ENCODE results near the gene PSMC3IP. TPM values are rescaled to one million over a fixed set of nuclear protein-coding genes. Genes with fewer than 3 reads are reported as not detected.

PSMC3IP gene
- total RNA-seq, 1 experiment from 2014 or later: 37.4 TPM

DNA sequence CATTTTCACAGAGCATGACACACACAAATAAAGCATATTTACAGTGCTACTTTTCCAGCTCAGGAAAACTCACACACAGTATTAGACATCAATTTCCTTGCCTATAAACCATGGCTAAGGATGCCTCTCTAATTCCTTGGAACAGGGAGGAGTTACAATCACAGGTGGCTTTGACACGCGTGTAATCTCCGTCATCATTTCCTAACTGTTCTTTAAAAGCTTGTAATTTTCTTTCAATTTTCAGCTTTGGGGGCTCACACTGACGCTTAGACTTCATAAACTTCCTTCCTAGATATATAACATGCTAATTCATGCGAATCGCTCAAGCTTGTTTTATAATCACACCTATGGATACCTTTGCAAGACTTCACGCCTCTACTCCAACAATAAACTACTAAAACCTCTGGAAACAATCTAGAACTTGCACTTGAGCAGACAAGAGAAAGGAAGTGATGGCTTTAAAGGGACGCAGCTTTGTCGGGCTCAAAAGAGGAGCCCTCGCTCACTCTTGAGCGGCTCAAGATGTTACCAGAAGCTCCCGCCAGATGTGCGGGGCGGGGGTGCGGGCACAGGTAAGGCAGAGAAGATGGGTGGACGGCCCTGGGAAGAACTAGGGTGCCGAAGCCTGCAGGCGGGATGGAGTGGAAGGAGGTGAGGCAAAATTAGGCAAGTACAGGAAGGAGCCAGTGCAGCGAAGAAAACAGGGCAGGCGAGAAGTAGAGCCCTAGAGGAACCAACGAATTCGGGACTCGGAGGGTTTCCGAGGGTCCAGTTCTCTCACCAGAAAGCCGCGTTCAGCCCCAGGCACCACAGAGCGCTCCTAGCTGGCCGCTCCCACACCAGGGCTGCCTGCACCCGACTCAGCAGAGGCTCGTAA is 31.0 kb upstream of the PSMC3IP start:
- no peaks in the 10 kb centered on the region for H3K4me1 ChIP-seq (ENCODE audit: insufficient read depth, low read length)
- peak overlapping the region; percentile 13 for H3K27ac ChIP-seq (ENCODE audit: insufficient read length, low read depth, low read length)
- Mint-ChIP-seq H3K4me3 (peak overlapping the region; percentile 96 to 98), H3K27ac (peak overlapping the region; percentile 94 to 99 (median 95)), H3K27me3 (ENCODE audit: low read depth) (no peaks in the 10 kb centered on the region), H3K36me3 (ENCODE audit: insufficient read depth in 1 of 3, low read depth in 3 of 3) (peaks cover 16 to 23% (median 23%) of the 10 kb centered on the region in 3 experiments), H3K4me1 (peaks cover 10 to 11% of the 10 kb centered on the region in 2 experiments), H3K9me3 (peaks cover 0 to 3% of the 10 kb centered on the region in 2 experiments; a peak in 1 of 5 replicates)
- no peak overlapping the region for H3K23ac ChIP-seq (ENCODE audit: insufficient read length, low read depth, low read length)
- peak overlapping the region; percentile 70 for H2BK5ac ChIP-seq (ENCODE audit: insufficient read length, low read length)
- H3K23me2 ChIP-seq (ENCODE audit: insufficient read length, low read depth, low read length, poor library complexity, severe bottlenecking): peaks cover 10% of the 10 kb centered on the region
- DNase-seq: no peak
- no peak overlapping the region for H3T11ph ChIP-seq (ENCODE audit: low read length)
- H2BK20ac ChIP-seq (ENCODE audit: low read depth, low read length, poor library complexity, severe bottlenecking): no peak overlapping the region
- no peak overlapping the region for H4K8ac ChIP-seq (replicated peaks; ENCODE audit: insufficient read length, low read depth, low read length)
- peaks cover 4% of the 10 kb centered on the region for H3K79me1 ChIP-seq (ENCODE audit: insufficient read depth, low read depth, low read length, poor library complexity, severe bottlenecking)
- no peaks in the 10 kb centered on the region for H3K27me3 ChIP-seq (ENCODE audit: insufficient read depth, low read length)
- no peak overlapping the region for H3K56ac ChIP-seq (ENCODE audit: insufficient read length, low read depth, low read length)
- peak overlapping the region; percentile 88 for H3K14ac ChIP-seq (ENCODE audit: insufficient read depth, low read length)
- H4K20me1 ChIP-seq (ENCODE audit: control insufficient read depth, insufficient read depth, insufficient read length): no peaks in the 10 kb centered on the region
- H3K9ac ChIP-seq (ENCODE audit: extremely low read depth, insufficient read length, low read length): peak overlapping the region; percentile 94
- H3K18ac ChIP-seq (ENCODE audit: insufficient read length, low read depth, low read length): no peak overlapping the region
- peaks cover 11% of the 10 kb centered on the region; the same call in 1 of the 2 replicates for H3K79me2 ChIP-seq (ENCODE audit: insufficient read depth, low read length)
- peak overlapping the region; percentile 27 for H4K5ac ChIP-seq (ENCODE audit: insufficient read length, low read depth, low read length)
- no peak overlapping the region for H2BK120ac ChIP-seq (ENCODE audit: low read depth, low read length, poor library complexity, severe bottlenecking)
- no CpG with 5 or more reads among the region's 30 CpGs for WGBS (ENCODE audit: extremely low coverage, insufficient read length, low lambda C conversion rate)
- no peak overlapping the region for H3K4ac ChIP-seq (ENCODE audit: low read depth, low read length)
- TF ChIP-seq, protein P1, sequence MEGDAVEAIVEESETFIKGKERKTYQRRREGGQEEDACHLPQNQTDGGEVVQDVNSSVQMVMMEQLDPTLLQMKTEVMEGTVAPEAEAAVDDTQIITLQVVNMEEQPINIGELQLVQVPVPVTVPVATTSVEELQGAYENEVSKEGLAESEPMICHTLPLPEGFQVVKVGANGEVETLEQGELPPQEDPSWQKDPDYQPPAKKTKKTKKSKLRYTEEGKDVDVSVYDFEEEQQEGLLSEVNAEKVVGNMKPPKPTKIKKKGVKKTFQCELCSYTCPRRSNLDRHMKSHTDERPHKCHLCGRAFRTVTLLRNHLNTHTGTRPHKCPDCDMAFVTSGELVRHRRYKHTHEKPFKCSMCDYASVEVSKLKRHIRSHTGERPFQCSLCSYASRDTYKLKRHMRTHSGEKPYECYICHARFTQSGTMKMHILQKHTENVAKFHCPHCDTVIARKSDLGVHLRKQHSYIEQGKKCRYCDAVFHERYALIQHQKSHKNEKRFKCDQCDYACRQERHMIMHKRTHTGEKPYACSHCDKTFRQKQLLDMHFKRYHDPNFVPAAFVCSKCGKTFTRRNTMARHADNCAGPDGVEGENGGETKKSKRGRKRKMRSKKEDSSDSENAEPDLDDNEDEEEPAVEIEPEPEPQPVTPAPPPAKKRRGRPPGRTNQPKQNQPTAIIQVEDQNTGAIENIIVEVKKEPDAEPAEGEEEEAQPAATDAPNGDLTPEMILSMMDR (conservative IDR thresholded peaks at IDR 0.05): no peak
- H2AFZ ChIP-seq (ENCODE audit: low read length): no peak overlapping the region
- H3K4me2 ChIP-seq (ENCODE audit: insufficient read depth, insufficient read length, low read length): peak overlapping the region; percentile 74
- no peak overlapping the region for H2BK15ac ChIP-seq (ENCODE audit: low read depth, low read length)
- H4K91ac ChIP-seq (ENCODE audit: insufficient read length, low read depth, low read length): no peak overlapping the region
- H3K9me3 ChIP-seq (ENCODE audit: control insufficient read depth, low read depth, low read length): no peaks in the 10 kb centered on the region
- H2AK5ac ChIP-seq (ENCODE audit: insufficient read length, low read length): no peak overlapping the region
- H2BK12ac ChIP-seq (ENCODE audit: insufficient read length, low read depth, low read length): no peak overlapping the region
